Naive thymus-derived CD4-positive, alpha-beta T cell (primary cell): ENCODE data around the gene RPS17. TPM values are rescaled to one million over a fixed set of nuclear protein-coding genes. Genes with fewer than 3 reads are reported as not detected.

Experiments used
- ATAC-seq: fragments of 150-1000 bp; cut with Tn5 transposase; 2 replicates; pipeline ENCODE4 v1.10.0; 2021; ENCODE audit warnings: mild to moderate bottlenecking, moderate library complexity
- CTCF ChIA-PET: fragments of 350-600 bp; sonication (Branson Sonifier 250); formaldehyde crosslinking; loops from one replicate; lab custom pipeline; 2021; ENCODE audit warnings: antibody characterized with exemption; lab: Charles Lee
- POLR2A ChIA-PET: fragments of 350-600 bp; sonication (Branson Sonifier 250); formaldehyde crosslinking; loops from one replicate; lab custom pipeline; 2021; ENCODE audit warnings: antibody characterized with exemption, inconsistent platforms; lab: Charles Lee
- DNase-seq, 9 donors: peaks; one replicate each; pipeline versions ENCODE4 v3.0.0 to v3.0.0-alpha.2; 2020 to 2022; ENCODE audit warnings: mixed read lengths in 1 of 9
- H3K27ac ChIP-seq: one replicate; pipeline ENCODE4 v1.7.0; 2013; ENCODE audit warnings: mild to moderate bottlenecking, low read depth, low read length, moderate library complexity
- H3K27me3 ChIP-seq, 2 donors: one replicate each; pipeline ENCODE4 v1.7.0; 2013; ENCODE audit warnings: low read length in 2 of 2, mild to moderate bottlenecking in 2 of 2, moderate library complexity in 2 of 2; ENCODE audit not compliant: control insufficient read depth in 2 of 2, insufficient read depth in 2 of 2
- H3K36me3 ChIP-seq, 3 experiments: 1 replicate in 2 of 3; 2 replicates in 1 of 3; pipeline ENCODE4 v1.7.0; 2013; ENCODE audit warnings: low read length in 3 of 3, mild to moderate bottlenecking in 3 of 3, moderate library complexity in 1 of 3; ENCODE audit not compliant: insufficient read depth in 3 of 3, control insufficient read depth in 2 of 3
- H3K4me1 ChIP-seq, 2 donors: one replicate each; pipeline ENCODE4 v1.7.0; 2013; ENCODE audit warnings: low read length in 2 of 2, mild to moderate bottlenecking in 2 of 2, moderate library complexity in 1 of 2; ENCODE audit not compliant: control insufficient read depth in 2 of 2, insufficient read depth in 2 of 2
- H3K4me3 ChIP-seq: 2 replicates; pipeline ENCODE4 v1.7.0; 2013; ENCODE audit warnings: mild to moderate bottlenecking, low read length
- H3K9me3 ChIP-seq, 3 experiments: 1 replicate in 2 of 3; 2 replicates in 1 of 3; pipeline ENCODE4 v1.7.0; 2013; ENCODE audit warnings: low read length in 3 of 3; ENCODE audit not compliant: control insufficient read depth in 2 of 3
- H3K27ac Mint-ChIP-seq, 9 donors: one replicate each; pipeline ENCODE4 v1.8.0; 2020 to 2022; ENCODE audit warnings: mixed read lengths in 9 of 9, mild to moderate bottlenecking in 8 of 9, moderate library complexity in 5 of 9, inconsistent platforms in 2 of 9
- H3K27me3 Mint-ChIP-seq, 5 donors: one replicate each; pipeline ENCODE4 v1.8.0; 2021 to 2022; ENCODE audit warnings: mixed read lengths in 5 of 5, mild to moderate bottlenecking in 1 of 5
- H3K36me3 Mint-ChIP-seq, 5 donors: one replicate each; pipeline ENCODE4 v1.8.0; 2020 to 2022; ENCODE audit warnings: mixed read lengths in 5 of 5, mild to moderate bottlenecking in 3 of 5, inconsistent platforms in 1 of 5
- H3K4me1 Mint-ChIP-seq, 7 donors: one replicate each; pipeline ENCODE4 v1.8.0; 2020 to 2022; ENCODE audit warnings: mixed read lengths in 7 of 7, mild to moderate bottlenecking in 3 of 7, inconsistent platforms in 1 of 7
- H3K4me3 Mint-ChIP-seq, 10 donors: one replicate each; pipeline ENCODE4 v1.8.0; 2020 to 2022; ENCODE audit warnings: mild to moderate bottlenecking in 10 of 10, mixed read lengths in 10 of 10, moderate library complexity in 6 of 10, inconsistent platforms in 2 of 10
- H3K9me3 Mint-ChIP-seq, 11 donors: one replicate each; pipeline ENCODE4 v1.8.0; 2020 to 2022; ENCODE audit warnings: mixed read lengths in 11 of 11, mild to moderate bottlenecking in 4 of 11, inconsistent platforms in 1 of 11, moderate library complexity in 1 of 11
- intact Hi-C, 2 donors: fragments of 100-400 bp; cut with micrococcal nuclease; formaldehyde crosslinking; loops; one replicate each; pipeline ENCODE4 v1.15.1; 2023
- polyA plus RNA-seq, 2 donors: library from polyadenylated mRNA; unstranded; fragments of 300-500 nt; fragmentation: Illumina TruSeq; gene quantifications; one replicate each; pipeline ENCODE4 v1.2.3, GENCODE V29; 2021
- total RNA-seq, 6 experiments: library from RNA in 5 of 6; stranded (reverse) in 5 of 6; gene quantifications; 1 replicate in 5 of 6; 2 replicates in 1 of 6; pipeline ENCODE4 v1.2.3 and lab custom pipeline; 2021 to 2026

Gene RPS17
- total and polyA plus RNA-seq, 7 experiments from 2014 or later: 1,555 to 3,227 (median 2,132) TPM

- H3K27me3 ChIP-seq: no peaks in the 10 kb centered on the region
- CTCF ChIA-PET: no interaction called here
Observed at GRCh38 chr15:82566690-82567089, 26.4 kb upstream of the RPS17 start.

GRCh38 chr15:82558502-82558901 lies 18.2 kb upstream of the RPS17 start:
- H3K27me3 ChIP-seq: no peaks in the 10 kb centered on the region
- Mint-ChIP-seq H3K27me3 (peaks cover 0 to 29% (median 4%) of the 10 kb centered on the region in 5 donors), H3K9me3 (no peaks in the 10 kb centered on the region), H3K4me3 (no peak overlapping the region), H3K4me1 (no peaks in the 10 kb centered on the region), H3K36me3 (no peaks in the 10 kb centered on the region), H3K27ac (no peak overlapping the region)
- no peaks in the 10 kb centered on the region for H3K36me3 ChIP-seq
- no peaks in the 10 kb centered on the region for H3K9me3 ChIP-seq
- H3K4me1 ChIP-seq: no peaks in the 10 kb centered on the region
- DNase-seq (no peak), ATAC-seq (no peak)
- POLR2A ChIA-PET: no interaction called here
- intact Hi-C loops: loop anchor here in 1 of 2 donors (5.0 kb wide), 1 partner anchor 434 kb away; no protein-coding TSS in a partner anchor
- H3K4me3 ChIP-seq: no peak overlapping the region
- CTCF ChIA-PET: interaction anchor here (0.6 kb wide), 1 partner anchor 143 kb away, joined by 3 read pairs; no protein-coding TSS in a partner anchor
- H3K27ac ChIP-seq: no peak overlapping the region

More at GRCh38 chr15:82566690-82567089, 26.4 kb upstream of the RPS17 start:
- no peak for DNase-seq
- no peaks in the 10 kb centered on the region for H3K36me3 ChIP-seq
- POLR2A ChIA-PET: no interaction called here
- ATAC-seq: no peak
- Mint-ChIP-seq H3K4me1 (no peaks in the 10 kb centered on the region), H3K4me3 (no peak overlapping the region), H3K27me3 (peaks cover 0 to 13% (median 8%) of the 10 kb centered on the region in 5 donors), H3K36me3 (no peaks in the 10 kb centered on the region), H3K27ac (no peak overlapping the region), H3K9me3 (no peaks in the 10 kb centered on the region)
- no peak overlapping the region for H3K27ac ChIP-seq
- no peaks in the 10 kb centered on the region for H3K4me1 ChIP-seq
- H3K4me3 ChIP-seq: no peak overlapping the region
- intact Hi-C loops: loop anchor here in 1 of 2 donors (10.0 kb wide), 1 partner anchor 58 kb away; no protein-coding TSS in a partner anchor
- H3K9me3 ChIP-seq: no peaks in the 10 kb centered on the region

GRCh38 chr15:82556315-82557035 lies 16.2 kb upstream of the RPS17 start:
- peaks cover 0 to 38% (median 4%) of the 10 kb centered on the region in 5 donors for H3K27me3 Mint-ChIP-seq
- ChIA-PET CTCF (no interaction called here), POLR2A (no interaction called here)
- no peak overlapping the region for H3K4me3 Mint-ChIP-seq
- H3K36me3 Mint-ChIP-seq: no peaks in the 10 kb centered on the region
- Histone ChIP-seq H3K9me3 (no peaks in the 10 kb centered on the region), H3K36me3 (no peaks in the 10 kb centered on the region), H3K4me1 (no peaks in the 10 kb centered on the region), H3K27ac (no peak overlapping the region), H3K27me3 (no peaks in the 10 kb centered on the region), H3K4me3 (no peak overlapping the region)
- DNase-seq (no peak), ATAC-seq (no peak)
- no peaks in the 10 kb centered on the region for H3K4me1 Mint-ChIP-seq
- H3K27ac Mint-ChIP-seq: no peak overlapping the region
- intact Hi-C loops: loop anchor here in 1 of 2 donors (5.0 kb wide), 1 partner anchor 436 kb away; no protein-coding TSS in a partner anchor
- no peaks in the 10 kb centered on the region for H3K9me3 Mint-ChIP-seq

- intact Hi-C loops: loop anchor here in 1 of 2 donors (5.0 kb wide), 1 partner anchor 437 kb away; no protein-coding TSS in a partner anchor
- no peaks in the 10 kb centered on the region for H3K9me3 Mint-ChIP-seq
- Histone ChIP-seq H3K36me3 (no peaks in the 10 kb centered on the region), H3K4me3 (no peak overlapping the region), H3K9me3 (no peaks in the 10 kb centered on the region), H3K27ac (no peak overlapping the region), H3K4me1 (no peaks in the 10 kb centered on the region), H3K27me3 (no peaks in the 10 kb centered on the region)
- H3K4me1 Mint-ChIP-seq: no peaks in the 10 kb centered on the region
- DNase-seq (no peak), ATAC-seq (no peak)
- H3K4me3 Mint-ChIP-seq: no peak overlapping the region
- no peak overlapping the region for H3K27ac Mint-ChIP-seq
- no peaks in the 10 kb centered on the region for H3K36me3 Mint-ChIP-seq
- H3K27me3 Mint-ChIP-seq: peaks cover 0 to 38% (median 4%) of the 10 kb centered on the region in 5 donors
- CTCF ChIA-PET: no interaction called here
- POLR2A ChIA-PET: no interaction called here
Observed at GRCh38 chr15:82554849-82555248, 14.6 kb upstream of the RPS17 start.

- DNase-seq: no peak
- Mint-ChIP-seq H3K9me3 (no peaks in the 10 kb centered on the region), H3K4me1 (no peaks in the 10 kb centered on the region), H3K27me3 (peaks cover 0 to 38% (median 4%) of the 10 kb centered on the region in 5 donors), H3K36me3 (no peaks in the 10 kb centered on the region), H3K27ac (no peak overlapping the region), H3K4me3 (no peak overlapping the region)
- ChIA-PET CTCF (no interaction called here), POLR2A (no interaction called here)
- intact Hi-C loops: no loop called here
- no peak for ATAC-seq
- Histone ChIP-seq H3K27me3 (no peaks in the 10 kb centered on the region), H3K36me3 (no peaks in the 10 kb centered on the region), H3K4me1 (no peaks in the 10 kb centered on the region), H3K4me3 (no peak overlapping the region), H3K27ac (no peak overlapping the region), H3K9me3 (no peaks in the 10 kb centered on the region)
Observed at GRCh38 chr15:82554351-82554750, 14.1 kb upstream of the RPS17 start.

GRCh38 chr15:82553846-82554245 lies 13.6 kb upstream of the RPS17 start:
- no peak for ATAC-seq
- H3K4me3 Mint-ChIP-seq: no peak overlapping the region
- CTCF ChIA-PET: interaction anchor here (1.2 kb wide), 1 partner anchor 23 kb away, joined by 3 read pairs; no protein-coding TSS in a partner anchor

More at GRCh38 chr15:82553846-82554245, 13.6 kb upstream of the RPS17 start:
- H3K4me1 Mint-ChIP-seq: no peaks in the 10 kb centered on the region
- H3K9me3 Mint-ChIP-seq: no peaks in the 10 kb centered on the region
- POLR2A ChIA-PET: no interaction called here
- no peaks in the 10 kb centered on the region for H3K27me3 ChIP-seq
- intact Hi-C loops: no loop called here
- no peak overlapping the region for H3K27ac ChIP-seq
- H3K27ac Mint-ChIP-seq: no peak overlapping the region
- no peaks in the 10 kb centered on the region for H3K9me3 ChIP-seq
- no peak for DNase-seq
- H3K4me1 ChIP-seq: no peaks in the 10 kb centered on the region
- no peaks in the 10 kb centered on the region for H3K36me3 ChIP-seq
- H3K4me3 ChIP-seq: no peak overlapping the region
- no peaks in the 10 kb centered on the region for H3K36me3 Mint-ChIP-seq
- peaks cover 0 to 38% (median 4%) of the 10 kb centered on the region in 5 donors for H3K27me3 Mint-ChIP-seq
